DND-41 (cell line): ENCODE data around the gene SMARCA4.
A peak's percentile ranks its signal among the peaks of the same experiment; 100 is the strongest.

Experiments
- ATAC-seq: fragments of 200-7000 bp; cut with Tn5 transposase; 3 replicates; pipeline ENCODE4 v1.9.1; 2021; ENCODE audit warnings: low read depth; ENCODE audit not compliant: insufficient read depth
- DNase-seq: peaks from one replicate; pipeline ENCODE4 v3.0.0-alpha.2; 2020
- H2AFZ ChIP-seq: 2 replicates; pipeline ENCODE4 v1.6.0; 2012; ENCODE audit warnings: low read depth, low read length
- H3K27ac ChIP-seq: 2 replicates; pipeline ENCODE4 v1.5.1; 2012; ENCODE audit warnings: low read length, inconsistent platforms
- H3K27me3 ChIP-seq: fragments of 200-600 bp; sonication (generic); 2 replicates; pipeline ENCODE4 v1.6.0; 2012; ENCODE audit warnings: low read length, mild to moderate bottlenecking, inconsistent platforms; ENCODE audit not compliant: insufficient read depth, poor library complexity
- H3K36me3 ChIP-seq: 2 replicates; pipeline ENCODE4 v1.5.1; 2012; ENCODE audit warnings: low read length, inconsistent platforms; ENCODE audit not compliant: insufficient read depth
- H3K4me1 ChIP-seq: 2 replicates; pipeline ENCODE4 v1.5.1; 2012; ENCODE audit warnings: mild to moderate bottlenecking, low read length; ENCODE audit not compliant: insufficient read depth
- H3K4me2 ChIP-seq: 2 replicates; pipeline ENCODE4 v1.6.0; 2012; ENCODE audit warnings: mild to moderate bottlenecking, moderate library complexity, low read length, inconsistent platforms; ENCODE audit not compliant: insufficient read depth
- H3K4me3 ChIP-seq, 2 experiments: fragments of 200-600 bp in 1 of 2; shearing (Covaris generic) in 1 of 2; 2 replicates each; pipeline ENCODE4 v1.5.1; 2012 to 2016; ENCODE audit warnings: inconsistent platforms in 2 of 2, low read length in 2 of 2, mild to moderate bottlenecking in 2 of 2, low read depth in 1 of 2, moderate library complexity in 1 of 2
- H3K79me2 ChIP-seq: 2 replicates; pipeline ENCODE4 v1.6.0; 2012; ENCODE audit warnings: low read length, inconsistent platforms; ENCODE audit not compliant: insufficient read depth
- H3K9ac ChIP-seq: 2 replicates; pipeline ENCODE4 v1.6.0; 2012; ENCODE audit warnings: low read depth, mild to moderate bottlenecking, inconsistent platforms, low read length, moderate library complexity
- H3K9me3 ChIP-seq: 2 replicates; pipeline ENCODE4 v1.5.1; 2012; ENCODE audit warnings: low read length, moderate library complexity, mild to moderate bottlenecking, inconsistent platforms; ENCODE audit not compliant: insufficient read depth, severe bottlenecking
- H4K20me1 ChIP-seq: 2 replicates; pipeline ENCODE4 v1.6.0; 2012; ENCODE audit warnings: low read length; ENCODE audit not compliant: insufficient read depth
- EZH2 ChIP-seq: IDR thresholded peaks from 3 replicates; pipeline ENCODE4 v1.6.1; 2012; ENCODE audit warnings: borderline replicate concordance, low read depth, mild to moderate bottlenecking, moderate library complexity, low read length, inconsistent platforms; ENCODE audit not compliant: severe bottlenecking
- TF ChIP-seq, protein P1 (sequence below): IDR thresholded peaks from 2 replicates; pipeline ENCODE4 v1.5.1; 2012; ENCODE audit warnings: borderline replicate concordance, low read length, moderate library complexity, mild to moderate bottlenecking; ENCODE audit not compliant: poor library complexity, severe bottlenecking; ENCODE audit errors: extremely low read depth

Gene SMARCA4

DNA sequence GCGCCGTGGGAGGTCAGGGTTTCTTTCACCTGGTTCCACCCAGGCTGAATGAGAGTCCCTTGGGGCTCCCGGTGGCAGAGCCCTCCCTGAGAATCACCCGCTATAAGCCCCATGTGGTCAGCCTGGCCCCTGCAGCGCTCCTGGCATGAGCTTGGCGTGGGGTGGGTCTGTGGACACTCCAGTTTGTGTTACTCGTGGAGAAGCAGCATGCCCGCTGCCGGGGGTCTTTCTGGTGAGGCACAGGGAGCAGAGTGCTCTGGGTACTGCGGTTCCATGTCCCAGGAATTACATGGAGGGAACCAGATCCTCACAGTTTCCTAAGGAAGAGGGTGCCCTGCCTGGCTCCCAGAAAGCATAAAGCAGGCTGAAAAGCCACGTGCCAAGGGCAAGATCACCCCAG, 62.2 kb downstream of the SMARCA4 start:
- DNase-seq (no peak), ATAC-seq (no peak)
- Histone ChIP-seq H3K36me3 (peaks cover 97% of the 10 kb centered on the region), H3K27me3 (no peaks in the 10 kb centered on the region), H3K4me3 (no peak overlapping the region), H3K9ac (no peak overlapping the region), H2AFZ (no peak overlapping the region), H4K20me1 (peaks cover 25% of the 10 kb centered on the region), H3K4me1 (no peaks in the 10 kb centered on the region), H3K9me3 (no peaks in the 10 kb centered on the region), H3K79me2 (0 out of 2 replicates have a peak, but pooled peaks cover 2% of the 10 kb centered on the region), H3K27ac (no peak overlapping the region), H3K4me2 (no peak overlapping the region)
- TF ChIP-seq, protein P1, sequence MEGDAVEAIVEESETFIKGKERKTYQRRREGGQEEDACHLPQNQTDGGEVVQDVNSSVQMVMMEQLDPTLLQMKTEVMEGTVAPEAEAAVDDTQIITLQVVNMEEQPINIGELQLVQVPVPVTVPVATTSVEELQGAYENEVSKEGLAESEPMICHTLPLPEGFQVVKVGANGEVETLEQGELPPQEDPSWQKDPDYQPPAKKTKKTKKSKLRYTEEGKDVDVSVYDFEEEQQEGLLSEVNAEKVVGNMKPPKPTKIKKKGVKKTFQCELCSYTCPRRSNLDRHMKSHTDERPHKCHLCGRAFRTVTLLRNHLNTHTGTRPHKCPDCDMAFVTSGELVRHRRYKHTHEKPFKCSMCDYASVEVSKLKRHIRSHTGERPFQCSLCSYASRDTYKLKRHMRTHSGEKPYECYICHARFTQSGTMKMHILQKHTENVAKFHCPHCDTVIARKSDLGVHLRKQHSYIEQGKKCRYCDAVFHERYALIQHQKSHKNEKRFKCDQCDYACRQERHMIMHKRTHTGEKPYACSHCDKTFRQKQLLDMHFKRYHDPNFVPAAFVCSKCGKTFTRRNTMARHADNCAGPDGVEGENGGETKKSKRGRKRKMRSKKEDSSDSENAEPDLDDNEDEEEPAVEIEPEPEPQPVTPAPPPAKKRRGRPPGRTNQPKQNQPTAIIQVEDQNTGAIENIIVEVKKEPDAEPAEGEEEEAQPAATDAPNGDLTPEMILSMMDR, result no peak
- TF ChIP-seq EZH2, result no peak

DNA sequence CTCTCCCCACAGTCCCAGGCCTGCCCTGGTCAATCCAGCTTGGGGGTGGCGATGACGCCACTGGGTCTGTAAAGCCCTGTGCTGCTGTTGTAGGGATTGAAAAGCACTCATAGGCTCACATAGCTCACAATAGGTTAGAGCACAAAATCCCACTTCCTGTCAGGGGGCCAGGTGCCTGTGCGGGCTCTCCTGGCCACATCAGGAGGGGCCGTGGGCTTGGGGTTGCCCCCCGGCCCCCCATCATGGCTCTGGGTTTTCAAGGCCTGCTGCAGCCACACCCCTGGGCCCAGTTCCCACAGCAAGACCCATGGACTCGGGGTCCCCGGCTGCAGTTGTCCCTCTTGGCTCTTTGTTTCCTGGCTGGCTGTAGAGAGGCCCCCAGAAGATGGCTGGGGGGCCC, 62.9 kb downstream of the SMARCA4 start:
- H3K4me2 ChIP-seq, result no peak overlapping the region
- ATAC-seq (peak; percentile 67), DNase-seq (peak; percentile 16)
- H3K9me3 ChIP-seq, result no peaks in the 10 kb centered on the region
- H3K27ac ChIP-seq, result no peak overlapping the region
- H2AFZ ChIP-seq, result no peak overlapping the region
- H3K36me3 ChIP-seq, result peaks cover 97% of the 10 kb centered on the region
- TF ChIP-seq EZH2, result no peak
- TF ChIP-seq, protein P1, result no peak
- no peaks in the 10 kb centered on the region for H3K79me2 ChIP-seq
- no peaks in the 10 kb centered on the region for H3K27me3 ChIP-seq
- no peak overlapping the region for H3K4me3 ChIP-seq
- H3K9ac ChIP-seq, result no peak overlapping the region
- peaks cover 20% of the 10 kb centered on the region for H4K20me1 ChIP-seq
- no peaks in the 10 kb centered on the region for H3K4me1 ChIP-seq

DNA sequence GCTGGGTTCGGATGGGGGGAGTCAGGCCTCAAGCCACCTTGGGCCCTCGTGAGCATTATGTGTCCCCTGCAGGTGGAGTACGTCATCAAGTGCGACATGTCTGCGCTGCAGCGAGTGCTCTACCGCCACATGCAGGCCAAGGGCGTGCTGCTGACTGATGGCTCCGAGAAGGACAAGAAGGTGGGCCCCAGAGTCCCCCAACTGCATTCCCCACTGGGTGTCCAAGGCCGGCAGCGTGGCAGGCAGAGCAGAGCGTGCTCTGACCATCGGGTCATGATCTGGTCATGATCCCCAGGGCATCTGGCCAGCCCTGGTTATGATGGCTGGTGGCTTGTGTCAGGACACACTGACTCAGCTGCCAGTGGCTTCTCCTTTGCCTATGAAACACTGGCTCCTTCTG, 63.4 kb downstream of the SMARCA4 start:
- ATAC-seq (no peak), DNase-seq (no peak)
- Histone ChIP-seq H3K79me2 (no peaks in the 10 kb centered on the region), H3K27ac (no peak overlapping the region), H2AFZ (no peak overlapping the region), H3K4me3 (no peak overlapping the region), H3K36me3 (peaks cover 97% of the 10 kb centered on the region), H3K9me3 (no peaks in the 10 kb centered on the region), H3K4me2 (no peak overlapping the region), H3K27me3 (no peaks in the 10 kb centered on the region), H4K20me1 (peaks cover 19% of the 10 kb centered on the region), H3K9ac (no peak overlapping the region), H3K4me1 (no peaks in the 10 kb centered on the region)
- no peak for TF ChIP-seq EZH2
- TF ChIP-seq, protein P1, result no peak

DNA sequence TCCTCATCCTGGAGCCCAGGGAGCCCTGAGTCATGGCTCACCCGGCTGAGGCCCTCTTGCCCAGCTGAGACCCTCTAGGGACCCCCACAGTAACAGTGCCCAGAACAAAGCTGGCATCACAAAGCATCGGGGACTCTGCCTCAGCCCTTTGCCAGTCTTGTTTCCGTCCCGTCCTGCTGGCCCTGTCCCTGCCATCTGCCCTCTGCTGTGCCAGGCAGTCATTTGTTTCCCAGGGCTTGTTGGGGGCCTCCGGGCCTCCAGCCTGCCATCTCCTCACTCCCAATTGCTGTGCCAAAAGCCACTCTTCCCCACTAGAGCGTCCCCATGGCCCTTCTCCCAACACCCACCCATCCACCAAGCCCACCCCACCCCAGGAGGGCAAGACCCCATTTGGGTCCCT, 64.2 kb downstream of the SMARCA4 start:
- H3K9me3 ChIP-seq, result no peaks in the 10 kb centered on the region
- DNase-seq, result no peak
- no peak for TF ChIP-seq EZH2
- TF ChIP-seq, protein P1, result no peak
- no peaks in the 10 kb centered on the region for H3K4me1 ChIP-seq
- H3K4me2 ChIP-seq, result no peak overlapping the region
- no peak overlapping the region for H2AFZ ChIP-seq
- H3K27me3 ChIP-seq, result no peaks in the 10 kb centered on the region
- ATAC-seq, result no peak
- H3K9ac ChIP-seq, result no peak overlapping the region
- peaks cover 94% of the 10 kb centered on the region for H3K36me3 ChIP-seq
- no peaks in the 10 kb centered on the region for H3K79me2 ChIP-seq
- H3K27ac ChIP-seq, result no peak overlapping the region
- H4K20me1 ChIP-seq, result peaks cover 17% of the 10 kb centered on the region
- no peak overlapping the region for H3K4me3 ChIP-seq
